HepG2 (cell line): ENCODE data around the gene WFDC5.

ENCODE experiments used
- AGO1 ChIP-seq: fragments of 200-400 bp; formaldehyde crosslinking; IDR thresholded peaks from 2 replicates; pipeline ENCODE4 v1.6.1; 2017; ENCODE audit warnings: mild to moderate bottlenecking, low read depth, low read length, moderate library complexity; ENCODE audit not compliant: poor library complexity, severe bottlenecking
- EP300 ChIP-seq, 3 experiments: sonication (generic) in 1 of 3; formaldehyde crosslinking in 1 of 3; IDR thresholded peaks; 2 replicates each; pipeline versions ENCODE4 v1.5.1 to v1.6.1; 2011 to 2020; ENCODE audit warnings: low read depth in 2 of 3, low read length in 2 of 3, borderline replicate concordance in 1 of 3, improper control_type of control experiment in 1 of 3, mild to moderate bottlenecking in 1 of 3, missing genetic modification reagents in 1 of 3, moderate library complexity in 1 of 3
- HDAC2 ChIP-seq: sonication (generic); formaldehyde crosslinking; IDR thresholded peaks from 2 replicates; pipeline ENCODE4 v1.4.0; 2020; ENCODE audit warnings: missing genetic modification reagents
- MTF1 ChIP-seq: sonication (generic); formaldehyde crosslinking; IDR thresholded peaks from 2 replicates; pipeline ENCODE4 v1.5.0; 2020; ENCODE audit warnings: missing genetic modification reagents
- RAD51 ChIP-seq: fragments of 450-650 bp; IDR thresholded peaks from 2 replicates; pipeline ENCODE4 v1.6.1; 2016; ENCODE audit warnings: borderline replicate concordance
- RBFOX2 ChIP-seq: fragments of 200-400 bp; formaldehyde crosslinking; IDR thresholded peaks from 2 replicates; pipeline ENCODE4 v1.6.1; 2017; ENCODE audit warnings: low read depth, mild to moderate bottlenecking, low read length
- RELA ChIP-seq: sonication (generic); formaldehyde crosslinking; IDR thresholded peaks from 2 replicates; pipeline ENCODE4 v1.4.0; 2020; ENCODE audit warnings: missing genetic modification reagents
- SMC3 ChIP-seq: IDR thresholded peaks from 2 replicates; pipeline ENCODE4 v1.6.1; 2011; ENCODE audit warnings: low read length, improper control_type of control experiment
- SNRNP70 ChIP-seq: fragments of 200-400 bp; formaldehyde crosslinking; IDR thresholded peaks from 2 replicates; pipeline ENCODE4 v1.6.1; 2017; ENCODE audit warnings: mild to moderate bottlenecking, low read depth, low read length, moderate library complexity
- TAF15 ChIP-seq: fragments of 200-400 bp; formaldehyde crosslinking; IDR thresholded peaks from one replicate; pipeline ENCODE4 v1.6.1; 2018; ENCODE audit warnings: mild to moderate bottlenecking, low read depth, low read length; ENCODE audit not compliant: poor library complexity, severe bottlenecking
- TRIM24 ChIP-seq: sonication (generic); formaldehyde crosslinking; IDR thresholded peaks from 2 replicates; pipeline ENCODE4 v1.8.0; 2022; ENCODE audit warnings: mild to moderate bottlenecking, missing genetic modification reagents
- ZKSCAN5 ChIP-seq: sonication (generic); formaldehyde crosslinking; IDR thresholded peaks from 2 replicates; pipeline ENCODE4 v1.5.1; 2020; ENCODE audit warnings: mild to moderate bottlenecking, missing genetic modification reagents
- TF ChIP-seq, protein P1 (sequence below): sonication (generic); formaldehyde crosslinking; IDR thresholded peaks from 2 replicates; pipeline ENCODE4 v1.5.0; 2020; ENCODE audit warnings: mild to moderate bottlenecking, missing genetic modification reagents, moderate library complexity

DNA sequence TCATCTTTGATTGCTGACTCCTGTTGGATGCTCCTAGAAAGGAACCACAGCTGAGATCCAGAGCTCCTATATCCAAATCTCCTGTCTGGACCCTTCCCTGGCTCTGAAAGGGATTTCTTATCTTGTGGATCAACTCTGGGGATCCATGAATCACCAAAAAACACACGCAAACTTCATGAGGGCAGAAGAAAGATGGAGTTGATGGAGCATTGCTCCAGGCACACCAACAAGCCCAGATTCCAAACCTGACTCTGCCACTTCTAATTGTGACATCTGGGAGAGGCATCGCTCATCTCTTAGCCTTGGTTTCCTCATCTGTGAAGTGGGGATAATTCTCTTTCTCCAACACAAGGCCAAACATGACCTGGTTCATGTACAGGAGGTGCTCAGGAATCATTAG lies 20.8 kb downstream of the WFDC5 start:
- no peak for TF ChIP-seq SMC3
- no peak for TF ChIP-seq RAD51
- TF ChIP-seq EP300 (IDR thresholded peaks at IDR 0.05; ENCODE audit: low read depth in 2 of 2, low read length in 2 of 2): no peak
- TF ChIP-seq EP300 (CRISPR knock-in tag; IDR thresholded peaks at IDR 0.05; ENCODE audit: borderline replicate concordance): no peak
- TF ChIP-seq TAF15: no peak
- no peak for TF ChIP-seq SNRNP70
- TF ChIP-seq AGO1: no peak
- TF ChIP-seq HDAC2: no peak
- TF ChIP-seq TRIM24 (CRISPR knock-in tag): no peak
- TF ChIP-seq RELA (CRISPR knock-in tag): no peak
- TF ChIP-seq MTF1 (CRISPR knock-in tag): no peak
- TF ChIP-seq ZKSCAN5 (CRISPR knock-in tag): no peak
- TF ChIP-seq, protein P1, sequence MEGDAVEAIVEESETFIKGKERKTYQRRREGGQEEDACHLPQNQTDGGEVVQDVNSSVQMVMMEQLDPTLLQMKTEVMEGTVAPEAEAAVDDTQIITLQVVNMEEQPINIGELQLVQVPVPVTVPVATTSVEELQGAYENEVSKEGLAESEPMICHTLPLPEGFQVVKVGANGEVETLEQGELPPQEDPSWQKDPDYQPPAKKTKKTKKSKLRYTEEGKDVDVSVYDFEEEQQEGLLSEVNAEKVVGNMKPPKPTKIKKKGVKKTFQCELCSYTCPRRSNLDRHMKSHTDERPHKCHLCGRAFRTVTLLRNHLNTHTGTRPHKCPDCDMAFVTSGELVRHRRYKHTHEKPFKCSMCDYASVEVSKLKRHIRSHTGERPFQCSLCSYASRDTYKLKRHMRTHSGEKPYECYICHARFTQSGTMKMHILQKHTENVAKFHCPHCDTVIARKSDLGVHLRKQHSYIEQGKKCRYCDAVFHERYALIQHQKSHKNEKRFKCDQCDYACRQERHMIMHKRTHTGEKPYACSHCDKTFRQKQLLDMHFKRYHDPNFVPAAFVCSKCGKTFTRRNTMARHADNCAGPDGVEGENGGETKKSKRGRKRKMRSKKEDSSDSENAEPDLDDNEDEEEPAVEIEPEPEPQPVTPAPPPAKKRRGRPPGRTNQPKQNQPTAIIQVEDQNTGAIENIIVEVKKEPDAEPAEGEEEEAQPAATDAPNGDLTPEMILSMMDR (CRISPR knock-in tag): no peak
- TF ChIP-seq RBFOX2: no peak
